Measurements from ENCODE around the gene VPS26A.

- TF ChIP-seq POLR2A (IDR thresholded peaks at IDR 0.05; ENCODE audit: low read depth, low read length), result no peak
- TF ChIP-seq POLR2AphosphoS5 (IDR thresholded peaks at IDR 0.05; ENCODE audit: low read depth, low read length), result no peak
Observed at GRCh38 chr10:69182005-69182404, 58.0 kb downstream of the VPS26A start.

Data from GM12892 (cell line).